HG03469 (cell line): ENCODE measurements around the gene RBKS.

ENCODE experiments used
- ATAC-seq: cut with Tn5 transposase; IDR thresholded peaks from one replicate; pipeline ENCODE4 v1.9.1; 2021; ENCODE audit warnings: mild to moderate bottlenecking, moderate library complexity, moderate number of reproducible peaks; ENCODE audit not compliant: unreplicated experiment

The RBKS gene

DNA sequence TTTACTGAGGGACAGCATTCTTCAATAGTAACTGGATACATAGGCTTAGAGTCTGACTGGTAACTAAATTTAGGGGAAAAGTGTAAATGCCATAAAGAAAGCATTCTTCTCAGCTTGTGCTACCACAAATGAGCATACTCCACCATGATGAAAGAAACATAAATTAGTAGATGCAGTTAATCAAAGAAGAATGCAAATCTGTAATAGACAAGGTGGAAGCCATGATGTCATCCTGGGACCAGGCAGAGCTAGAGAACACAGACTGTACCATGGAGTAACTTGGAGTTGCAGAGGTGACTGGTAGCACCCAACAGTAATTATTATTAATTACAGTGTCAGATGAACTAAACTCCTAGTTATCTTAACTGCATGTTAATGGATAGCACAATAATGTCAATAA is 51.7 kb downstream of the RBKS start:
- no peak for ATAC-seq

DNA sequence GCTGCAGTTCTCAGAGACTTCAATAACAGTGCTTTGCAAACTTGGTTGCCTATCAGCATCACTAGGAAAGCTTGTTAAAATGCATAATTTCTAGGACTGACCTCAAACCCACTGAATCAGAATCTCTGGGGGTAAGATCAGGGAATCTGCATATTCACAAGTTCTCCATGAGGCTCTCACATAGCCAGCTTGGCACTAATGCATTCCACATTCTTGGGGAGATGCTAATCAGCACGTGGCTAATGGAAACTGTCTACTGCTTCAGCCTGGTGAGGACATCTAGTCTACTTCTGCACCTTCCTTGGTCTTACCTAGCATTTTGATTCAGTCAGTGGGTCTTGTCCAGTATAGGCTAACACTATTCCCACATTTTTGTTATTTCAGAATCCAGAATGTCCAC is 56.3 kb downstream of the RBKS start:
- ATAC-seq = no peak

DNA sequence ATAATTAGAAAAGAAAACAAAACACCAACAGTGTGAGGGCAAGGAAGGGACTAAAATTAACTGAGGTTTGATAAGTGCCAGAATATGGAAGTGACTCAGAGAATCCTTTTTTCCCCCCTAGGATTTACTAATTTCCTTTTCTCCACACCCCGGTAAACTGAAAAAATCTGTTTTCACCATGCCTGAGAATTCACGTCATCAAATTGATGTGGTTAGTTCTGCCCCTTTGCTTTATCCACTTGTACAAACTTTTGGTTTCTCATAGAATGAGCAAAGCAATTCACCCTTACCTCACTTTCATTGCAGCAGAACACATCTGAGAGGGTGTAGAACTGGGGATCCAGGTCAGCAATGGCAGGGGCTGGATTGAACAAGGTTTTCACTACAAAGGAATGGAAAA is 57.8 kb downstream of the RBKS start:
- no peak for ATAC-seq

DNA sequence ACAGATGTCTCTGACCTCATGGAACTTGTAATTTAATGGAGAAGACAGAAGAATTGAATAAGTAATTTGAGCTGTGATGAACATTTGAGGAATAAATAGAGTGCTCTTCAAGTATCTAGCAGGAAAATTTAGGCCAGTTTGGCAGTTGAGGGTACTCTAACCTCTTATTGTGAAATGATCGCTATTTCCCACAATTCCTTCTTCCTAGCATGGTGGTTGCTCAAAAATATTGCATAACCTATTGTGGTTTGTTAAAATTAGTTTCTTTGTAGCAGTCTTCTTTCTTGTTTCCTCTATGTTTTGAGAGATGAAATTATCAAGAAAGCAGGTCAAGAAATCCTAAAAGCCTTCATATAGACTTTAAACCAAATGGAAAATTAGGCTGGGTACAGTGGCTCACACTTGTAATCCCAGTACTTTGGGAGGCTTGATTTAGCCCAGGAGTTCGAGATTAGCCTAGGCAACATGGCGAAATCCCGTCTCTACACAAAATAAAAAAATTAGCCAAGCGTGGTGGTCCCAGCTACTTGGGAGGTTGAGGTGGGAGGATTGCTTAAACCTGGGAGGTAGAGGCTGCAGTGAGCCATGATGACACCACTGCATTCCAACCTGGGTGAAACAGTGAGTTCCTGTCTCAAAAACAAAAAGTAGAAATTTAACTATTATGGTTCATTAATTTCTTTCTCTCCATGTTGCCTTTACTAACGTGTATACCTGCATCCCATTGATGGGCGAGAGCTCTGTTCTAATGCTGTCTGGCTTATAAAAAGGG is 58.7 kb downstream of the RBKS start:
- no peak for ATAC-seq

DNA sequence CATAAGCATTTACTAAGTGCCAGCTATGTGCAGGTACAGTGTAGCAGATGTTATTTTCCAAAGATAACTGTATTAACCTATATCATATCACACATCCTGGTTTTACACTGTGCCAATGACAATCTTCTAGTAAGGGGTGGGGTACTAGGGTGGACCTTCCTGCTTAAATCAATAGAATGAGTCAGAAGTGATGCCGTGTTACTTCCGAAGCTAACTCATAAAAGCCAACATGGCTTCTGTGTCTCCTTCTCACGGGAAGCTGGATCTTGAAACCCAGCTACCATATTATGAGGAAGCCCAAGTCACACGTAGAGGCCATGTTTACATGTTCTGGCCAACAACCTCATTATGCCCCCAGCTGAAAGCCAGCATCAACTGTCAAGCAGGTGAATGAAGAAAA is 59.5 kb downstream of the RBKS start:
- no peak for ATAC-seq

DNA sequence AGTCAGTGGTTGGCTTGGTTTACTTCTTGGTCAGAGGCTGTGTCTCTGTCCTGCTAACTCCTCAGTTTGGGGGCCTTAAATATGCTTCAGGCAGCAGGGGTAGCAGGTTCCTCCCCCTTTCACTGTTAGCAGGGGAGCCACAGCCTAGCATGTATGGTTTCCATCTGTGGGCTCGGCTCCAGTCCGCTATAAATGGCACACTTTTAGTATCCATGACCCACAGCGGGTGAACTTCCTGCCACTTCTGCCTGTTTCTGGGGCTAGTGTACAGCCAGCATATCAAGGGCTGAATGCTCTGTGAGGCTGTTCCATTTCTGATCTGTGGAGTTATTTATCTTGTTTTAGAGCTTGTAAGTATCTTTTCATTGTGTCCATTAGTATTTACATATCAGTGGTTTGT is 60.4 kb downstream of the RBKS start:
- no peak for ATAC-seq

DNA sequence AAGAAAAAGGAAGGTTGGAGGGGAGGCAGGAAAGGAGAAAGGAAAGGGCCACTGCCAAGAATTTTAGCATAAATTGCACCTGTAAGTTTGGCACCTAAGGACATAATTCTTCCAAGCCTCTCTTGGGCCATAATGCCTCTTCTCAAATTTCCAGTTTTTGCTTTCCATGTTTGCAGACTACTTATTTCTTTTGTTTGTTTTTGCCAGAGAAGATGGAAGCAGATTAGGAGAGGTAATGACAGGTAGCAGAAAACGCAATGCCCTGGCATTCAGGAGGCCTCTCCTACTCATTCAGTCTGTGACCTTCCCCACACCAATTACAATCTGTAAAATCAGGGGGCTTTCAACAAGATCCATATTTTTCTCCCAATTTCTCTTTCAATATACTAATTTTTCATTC is 61.9 kb downstream of the RBKS start:
- ATAC-seq = no peak

DNA sequence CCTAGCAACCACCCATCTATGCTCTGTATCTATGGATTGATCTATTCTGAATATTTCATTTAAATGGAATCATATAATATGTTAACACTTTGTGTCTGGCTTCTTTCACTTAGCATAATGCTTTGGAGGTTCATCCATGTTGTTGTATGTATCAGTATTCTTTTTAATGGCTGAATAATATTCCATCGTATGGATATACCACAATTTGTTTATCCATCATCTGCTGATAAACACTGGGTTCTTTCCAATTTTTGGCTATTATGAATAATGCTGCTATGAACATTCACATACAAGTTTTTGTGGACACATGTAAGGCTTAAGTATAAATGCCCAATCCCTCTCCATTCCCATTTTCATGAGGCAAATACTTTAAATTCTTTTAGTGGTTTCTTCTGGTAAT is 65.8 kb downstream of the RBKS start:
- ATAC-seq = no peak

DNA sequence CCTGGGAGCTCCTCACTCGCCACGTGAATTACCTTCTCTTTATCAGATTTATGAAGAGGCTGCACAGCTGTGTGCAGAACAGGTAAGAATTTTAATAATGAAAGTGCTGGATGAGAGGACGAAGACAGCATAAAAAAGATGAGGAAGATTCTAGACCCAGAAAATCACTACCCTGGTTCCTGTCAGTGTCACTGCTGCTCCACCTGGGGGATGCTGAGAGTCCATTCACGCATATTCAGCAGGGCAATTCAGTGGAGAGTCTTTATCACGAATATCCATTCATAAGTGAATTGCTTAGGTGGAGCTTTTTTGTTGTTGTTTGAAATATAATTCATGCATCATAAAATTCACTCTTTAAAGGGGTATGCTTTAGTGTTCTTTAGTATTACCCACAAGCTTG is 66.6 kb downstream of the RBKS start:
- no peak for ATAC-seq

DNA sequence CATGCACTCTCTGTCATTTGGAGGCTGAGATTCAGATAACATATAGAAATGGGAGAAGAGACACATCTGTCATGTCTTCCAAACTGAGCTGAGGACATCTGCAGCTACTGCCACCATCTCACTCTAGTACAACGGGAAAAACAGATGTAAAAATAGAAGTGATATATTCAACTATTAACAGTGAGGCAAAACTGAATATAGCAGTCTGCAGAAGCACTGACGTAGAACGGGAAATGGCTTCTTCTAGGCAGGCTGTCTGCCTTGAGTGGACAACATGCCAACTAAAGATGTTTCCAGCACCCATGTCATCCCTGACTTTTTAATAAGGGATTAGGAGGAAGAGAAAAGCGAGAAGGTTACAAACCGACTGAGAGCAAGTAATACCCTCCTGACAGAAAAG is 67.1 kb downstream of the RBKS start:
- ATAC-seq = no peak

DNA sequence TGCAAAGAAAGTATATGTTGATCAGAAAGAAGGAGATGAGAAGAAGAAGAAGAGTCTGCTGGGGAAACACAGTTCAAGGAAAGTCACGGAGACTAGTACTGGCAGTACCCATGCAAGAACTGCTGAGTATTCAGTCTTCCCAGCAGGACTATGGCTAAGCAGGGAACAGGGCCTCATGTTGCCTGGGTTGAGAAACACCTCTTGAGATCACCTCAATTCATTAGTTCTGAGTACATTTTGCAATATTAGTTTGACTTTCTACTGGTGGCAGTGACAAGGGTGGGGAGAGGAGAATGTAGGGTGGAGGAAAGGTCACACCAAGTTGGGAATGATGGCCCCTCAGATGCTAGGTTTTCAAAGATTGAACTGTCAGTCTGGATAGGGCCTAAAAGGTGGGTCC is 68.1 kb downstream of the RBKS start:
- ATAC-seq = no peak

DNA sequence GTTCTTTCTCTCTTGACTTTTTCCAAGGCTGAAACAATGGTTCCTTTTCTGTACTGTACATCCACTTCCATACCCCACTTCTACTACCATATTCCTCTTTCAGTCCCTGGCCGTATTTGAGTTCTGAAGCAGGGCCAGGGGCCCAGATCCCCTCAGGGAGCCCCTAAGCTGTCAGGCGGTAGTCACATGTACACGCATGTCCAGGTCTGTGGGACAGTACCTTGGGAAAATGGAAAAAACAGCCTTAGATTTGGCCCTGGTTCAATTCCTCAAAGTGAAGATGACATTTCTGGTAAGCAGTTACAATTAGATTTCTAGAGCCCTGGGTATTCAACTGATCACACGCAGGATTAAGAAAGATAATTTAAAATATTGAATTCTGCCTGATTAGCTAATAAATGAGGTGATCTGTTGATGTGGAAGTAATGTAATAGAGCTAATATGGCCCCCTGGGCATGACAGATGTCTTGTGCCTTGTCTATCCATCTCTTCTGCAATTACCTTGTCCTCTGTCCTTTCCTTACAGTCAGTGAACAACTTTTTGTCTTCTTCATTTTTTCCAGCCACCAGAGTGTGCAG is 74.2 kb downstream of the RBKS start:
- no peak for ATAC-seq

DNA sequence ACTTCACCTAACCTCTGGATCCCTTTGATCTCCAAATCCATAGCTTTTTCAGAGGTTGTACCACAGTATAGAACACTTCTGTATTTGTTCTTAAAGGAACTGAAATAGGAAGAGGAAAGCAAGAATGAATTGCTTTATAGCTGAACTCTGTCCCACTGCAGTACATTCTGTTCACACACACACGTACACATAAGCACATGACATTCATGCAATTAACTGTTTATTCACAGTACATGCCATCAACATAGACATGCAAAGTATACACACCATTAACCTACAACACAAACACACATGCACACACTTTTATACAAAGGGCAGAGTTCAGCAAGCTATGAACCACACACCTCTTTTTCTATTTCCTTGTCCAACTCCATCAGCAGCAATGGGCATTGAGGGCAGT is 75.4 kb downstream of the RBKS start:
- ATAC-seq = no peak

DNA sequence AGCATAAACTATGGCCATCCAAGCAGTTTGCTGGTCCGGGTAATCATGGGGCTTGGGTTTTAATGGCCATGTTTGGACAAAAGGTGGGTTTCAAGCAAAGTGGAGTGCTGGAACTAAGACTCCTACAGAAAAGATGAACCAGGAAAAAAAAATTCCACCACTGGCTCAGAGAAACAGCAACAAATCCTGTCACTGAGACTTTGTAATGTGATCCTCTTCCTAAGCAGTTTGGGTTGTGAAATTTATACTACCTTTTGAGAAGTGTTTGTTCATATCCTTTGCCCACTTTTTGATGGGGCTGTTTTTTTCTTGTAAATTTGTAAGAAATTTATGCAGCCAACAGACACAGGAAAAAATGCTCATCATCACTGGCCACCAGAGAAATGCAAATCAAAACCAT is 78.4 kb downstream of the RBKS start:
- ATAC-seq = no peak

DNA sequence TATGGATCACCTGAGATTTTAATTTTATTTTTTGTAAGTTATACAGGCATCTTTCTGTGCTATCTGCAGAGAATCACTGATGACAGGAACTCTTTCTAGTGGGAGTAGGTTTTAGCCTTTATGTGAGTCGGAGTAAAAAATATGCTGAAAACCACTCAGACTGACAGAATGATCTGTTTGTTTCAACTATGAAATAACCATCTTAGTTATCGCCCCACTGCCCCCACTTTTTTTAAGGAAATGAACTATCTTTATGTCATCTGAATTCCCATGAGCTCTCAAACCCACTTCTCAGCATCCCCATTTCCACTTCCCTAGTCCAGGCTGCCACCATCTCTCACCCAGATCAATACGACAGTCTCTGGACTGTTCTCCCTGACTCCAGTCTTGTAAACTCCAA is 79.7 kb downstream of the RBKS start:
- ATAC-seq = no peak

DNA sequence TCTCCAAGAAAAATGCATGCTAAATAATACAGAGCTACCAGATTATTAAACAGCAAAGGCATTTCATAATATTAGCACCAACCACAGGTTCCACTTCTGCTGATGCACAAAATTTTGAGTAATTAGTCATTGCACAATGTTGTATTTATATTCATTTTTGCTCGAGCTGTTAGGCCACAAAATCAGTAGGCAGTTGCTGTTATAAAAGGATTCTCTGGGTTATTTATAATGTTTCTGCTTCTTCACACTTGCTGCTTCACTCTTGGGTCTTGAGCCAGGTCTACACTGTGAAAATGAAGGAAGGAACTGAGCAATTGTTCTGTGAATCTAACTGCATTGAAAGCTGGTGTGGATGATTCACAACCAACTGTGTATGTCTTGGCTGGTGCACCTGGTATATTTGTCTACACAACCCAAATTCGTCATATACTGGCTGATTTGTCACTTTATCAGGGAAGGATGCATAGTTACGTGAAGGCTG is 80.4 kb downstream of the RBKS start:
- no peak for ATAC-seq

DNA sequence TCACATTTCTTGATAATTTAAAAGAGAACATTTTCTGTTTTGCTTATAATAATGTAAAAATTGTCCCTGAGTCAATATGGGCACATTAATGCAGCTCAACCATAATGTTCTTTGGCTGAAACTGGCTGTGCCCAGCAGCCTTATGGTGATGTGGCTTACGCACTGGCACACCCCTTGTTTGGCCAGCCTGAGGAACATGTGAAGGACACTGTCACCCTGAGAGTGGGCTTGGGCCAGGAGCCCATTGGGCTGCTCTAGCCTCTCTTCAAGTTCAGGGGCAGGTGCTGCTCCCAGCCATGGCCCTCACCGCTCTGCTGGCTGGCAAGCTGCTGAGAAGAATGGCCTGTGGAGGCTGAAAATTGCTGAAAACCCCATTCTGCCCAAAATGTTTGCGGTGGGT is 81.2 kb downstream of the RBKS start:
- ATAC-seq = no peak

DNA sequence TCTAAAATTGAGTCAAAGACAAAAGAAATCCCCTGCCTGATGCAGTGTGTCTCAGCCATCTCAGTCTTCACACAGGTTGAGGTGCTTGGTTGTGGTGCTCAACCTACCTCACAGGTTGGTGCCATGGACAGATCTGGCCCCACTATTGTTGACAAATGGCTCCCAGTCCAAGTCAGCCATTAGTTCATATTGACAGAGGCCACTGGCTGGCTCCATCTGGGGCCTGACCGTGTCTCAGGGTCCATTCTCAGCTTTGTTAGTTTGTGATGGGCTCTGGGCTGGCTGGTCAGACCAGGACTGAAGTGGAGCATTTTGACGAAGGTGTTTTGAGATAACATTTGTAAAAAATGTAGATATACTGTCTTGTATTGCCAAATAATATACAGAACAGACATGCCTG is 81.8 kb downstream of the RBKS start:
- no peak for ATAC-seq

DNA sequence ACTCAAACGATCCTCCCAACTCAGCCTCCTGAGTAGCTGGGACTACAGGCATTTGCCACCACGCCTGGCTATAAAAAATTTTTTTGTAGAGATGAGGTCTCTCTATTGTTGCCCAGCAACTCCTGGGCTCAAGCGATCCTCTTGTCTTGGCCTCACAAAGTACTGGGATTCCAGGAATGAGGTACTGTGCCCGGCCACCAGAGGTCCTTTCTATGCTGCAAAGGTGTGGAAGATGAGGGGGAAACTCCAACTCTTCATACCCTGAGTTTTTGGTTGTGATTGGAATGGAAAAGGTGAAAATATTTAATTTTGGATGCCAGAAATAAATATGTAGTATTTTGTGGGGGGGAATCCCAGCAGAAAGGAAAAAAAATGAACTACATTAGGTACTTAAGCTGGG is 82.7 kb downstream of the RBKS start:
- ATAC-seq = no peak

DNA sequence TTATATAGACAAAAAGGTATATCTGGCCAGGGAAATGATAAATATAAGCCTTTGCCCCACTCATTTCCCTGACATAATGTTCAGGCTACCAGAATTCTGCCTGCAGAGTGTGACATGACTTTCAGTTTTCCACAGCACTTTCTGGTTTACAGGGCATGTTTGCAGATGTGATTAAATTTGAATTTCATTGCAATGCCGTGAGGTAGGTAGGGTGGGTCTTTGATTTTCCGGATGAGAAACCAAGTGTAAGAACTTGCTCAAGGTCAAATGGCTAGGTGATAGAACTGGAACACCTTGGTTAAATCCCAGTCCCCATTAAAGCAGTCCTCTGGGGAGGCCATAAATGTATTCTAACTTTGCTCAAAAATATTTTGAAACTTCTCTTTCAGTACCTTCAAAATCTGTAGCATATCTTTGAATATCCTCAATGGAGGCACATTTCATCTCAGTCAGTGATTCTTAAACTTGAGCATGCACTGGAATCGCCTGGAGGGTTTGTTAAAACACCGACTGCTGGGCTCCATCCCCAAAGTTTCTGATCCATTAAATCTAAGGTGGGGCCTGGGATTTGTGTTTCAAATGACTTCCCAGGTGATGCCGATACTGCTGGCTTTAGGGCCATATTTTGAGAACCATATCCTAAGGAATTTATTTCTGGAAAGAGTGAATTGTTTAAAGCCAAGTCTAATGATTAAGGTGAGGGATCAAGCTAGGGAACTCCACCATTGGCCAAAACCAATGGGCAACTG is 83.7 kb downstream of the RBKS start:
- no peak for ATAC-seq

DNA sequence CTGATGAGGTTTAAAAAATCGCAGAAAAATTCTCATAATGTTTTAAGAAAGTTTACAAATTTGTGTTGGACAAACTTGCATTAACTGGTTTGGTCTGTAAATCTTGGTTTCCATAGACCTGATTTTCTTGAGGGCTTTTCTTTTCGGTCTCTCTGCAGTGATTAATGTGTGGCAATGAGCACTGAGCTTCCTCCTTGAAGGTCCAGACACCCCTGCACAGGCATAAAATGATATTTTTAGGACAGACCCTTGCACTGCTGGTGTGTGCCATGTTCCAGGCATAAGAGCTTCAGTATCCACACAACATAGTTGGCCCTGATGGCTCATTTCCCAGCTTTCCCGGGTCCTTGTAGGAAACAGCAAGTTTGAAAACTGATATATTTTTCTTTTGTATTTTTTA is 85.0 kb downstream of the RBKS start:
- no peak for ATAC-seq

DNA sequence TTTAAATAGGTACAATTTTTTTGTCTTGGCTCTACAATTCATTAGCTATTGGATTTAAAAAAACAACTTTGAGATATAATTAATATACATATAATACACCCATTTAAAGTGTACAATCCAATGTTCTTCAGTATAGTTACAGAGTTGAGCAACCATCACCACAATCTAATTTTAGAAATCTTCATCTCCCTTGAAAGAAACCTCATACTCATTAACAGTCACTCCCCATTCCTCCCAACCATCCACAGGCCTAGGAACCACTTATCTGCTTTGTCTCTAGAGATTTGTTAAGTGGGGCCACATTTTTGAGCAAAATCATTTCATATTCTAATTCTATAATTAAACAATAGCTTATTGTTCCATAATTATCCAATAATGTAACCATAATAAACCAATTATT is 86.0 kb downstream of the RBKS start:
- no peak for ATAC-seq
